Lower lobe of right lung (tissue), 2 donors: Measurements from ENCODE around the gene STAMBPL1. TPM values are rescaled to one million over a fixed set of nuclear protein-coding genes. Genes with fewer than 3 reads are reported as not detected.
"Not testable (repeated sequence)": the region's sequence is repeated elsewhere in the genome, so short reads cannot be mapped to it uniquely, and the experiment has no call there.

Experiments used
- ATAC-seq, 2 donors: fragments of 200-7000 bp; cut with Tn5 transposase; one replicate each; pipeline ENCODE4 v1.9.1; 2020 to 2022; ENCODE audit warnings: mild to moderate bottlenecking in 2 of 2, moderate library complexity in 2 of 2
- DNase-seq: peaks from one replicate; pipeline ENCODE4 v3.0.0-alpha.2; 2020
- H3K27ac ChIP-seq: fragments of 200-600 bp; one replicate; pipeline ENCODE4 v1.8.0; 2022
- H3K27me3 ChIP-seq: fragments of 200-600 bp; one replicate; pipeline ENCODE4 v1.8.0; 2022; ENCODE audit warnings: low read depth
- H3K36me3 ChIP-seq: fragments of 200-600 bp; one replicate; pipeline ENCODE4 v1.8.0; 2022; ENCODE audit warnings: mild to moderate bottlenecking
- H3K4me1 ChIP-seq: fragments of 200-600 bp; one replicate; pipeline ENCODE4 v1.8.0; 2022
- H3K4me3 ChIP-seq: fragments of 200-600 bp; one replicate; pipeline ENCODE4 v1.8.0; 2022; ENCODE audit warnings: mild to moderate bottlenecking
- H3K9me3 ChIP-seq: fragments of 200-600 bp; one replicate; pipeline ENCODE4 v1.8.0; 2022
- intact Hi-C: fragments of 100-400 bp; cut with DNase I; formaldehyde crosslinking; loops from one replicate; pipeline ENCODE4 v1.11.0; 2022
- total RNA-seq: library from RNA; stranded (reverse); fragmentation: NEBNext Ultra II Directional; extraction: Animal tissue kit (Norgen Biotek cat#: 25700); gene quantifications from one replicate; pipeline ENCODE4 v1.2.1, GENCODE V29; 2021
- TF ChIP-seq, protein P1 (sequence below): fragments of 200-600 bp; IDR thresholded peaks from one replicate; pipeline ENCODE4 v1.8.0; 2022; ENCODE audit warnings: antibody characterized with exemption, mild to moderate bottlenecking
- donor health status: DM: no; HTN: yes; CAD: no; lungs with severe emphysema.

The STAMBPL1 gene
- total RNA-seq, 1 donor from 2014 or later, result 7.1 TPM

GRCh38 chr10:88928254-88928653, 48.2 kb downstream of the STAMBPL1 start:
- intact Hi-C loops, result no loop called here

DNA sequence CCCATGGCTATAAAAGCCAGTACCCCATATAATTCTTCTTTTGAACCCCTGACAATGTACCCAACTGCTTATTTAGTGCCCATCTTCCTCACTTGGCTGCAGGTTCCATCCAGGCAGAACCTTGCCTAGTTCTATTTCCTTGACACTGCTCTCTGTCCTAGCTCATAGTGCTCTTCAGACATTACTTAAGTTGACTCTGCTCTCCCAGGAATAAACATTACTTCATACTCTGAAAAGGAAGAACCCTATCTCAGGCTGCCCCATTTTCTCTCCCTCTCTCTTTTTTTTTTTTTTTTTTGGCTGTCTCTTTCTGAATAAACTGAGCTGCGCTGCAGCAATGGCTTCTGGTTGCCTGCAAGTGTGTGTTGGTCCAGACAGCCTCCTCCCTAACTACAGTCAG, 51.5 kb downstream of the STAMBPL1 start:
- H3K27ac ChIP-seq, result no peak overlapping the region
- DNase-seq, result no peak
- intact Hi-C loops, result loop anchor here (10.0 kb wide), 2 partner anchors 53 to 283 kb away; no protein-coding TSS in a partner anchor
- H3K36me3 ChIP-seq, result no peaks in the 10 kb centered on the region
- ATAC-seq, result no peak
- H3K4me1 ChIP-seq, result peaks cover 24% of the 10 kb centered on the region
- no peak overlapping the region for H3K4me3 ChIP-seq
- no peaks in the 10 kb centered on the region for H3K27me3 ChIP-seq
- TF ChIP-seq, protein P1, sequence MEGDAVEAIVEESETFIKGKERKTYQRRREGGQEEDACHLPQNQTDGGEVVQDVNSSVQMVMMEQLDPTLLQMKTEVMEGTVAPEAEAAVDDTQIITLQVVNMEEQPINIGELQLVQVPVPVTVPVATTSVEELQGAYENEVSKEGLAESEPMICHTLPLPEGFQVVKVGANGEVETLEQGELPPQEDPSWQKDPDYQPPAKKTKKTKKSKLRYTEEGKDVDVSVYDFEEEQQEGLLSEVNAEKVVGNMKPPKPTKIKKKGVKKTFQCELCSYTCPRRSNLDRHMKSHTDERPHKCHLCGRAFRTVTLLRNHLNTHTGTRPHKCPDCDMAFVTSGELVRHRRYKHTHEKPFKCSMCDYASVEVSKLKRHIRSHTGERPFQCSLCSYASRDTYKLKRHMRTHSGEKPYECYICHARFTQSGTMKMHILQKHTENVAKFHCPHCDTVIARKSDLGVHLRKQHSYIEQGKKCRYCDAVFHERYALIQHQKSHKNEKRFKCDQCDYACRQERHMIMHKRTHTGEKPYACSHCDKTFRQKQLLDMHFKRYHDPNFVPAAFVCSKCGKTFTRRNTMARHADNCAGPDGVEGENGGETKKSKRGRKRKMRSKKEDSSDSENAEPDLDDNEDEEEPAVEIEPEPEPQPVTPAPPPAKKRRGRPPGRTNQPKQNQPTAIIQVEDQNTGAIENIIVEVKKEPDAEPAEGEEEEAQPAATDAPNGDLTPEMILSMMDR, result no peak
- no peaks in the 10 kb centered on the region for H3K9me3 ChIP-seq

More at GRCh38 chr10:88928254-88928653, 48.2 kb downstream of the STAMBPL1 start:
- Histone ChIP-seq H3K4me3 (no peak overlapping the region), H3K4me1 (peaks cover 17% of the 10 kb centered on the region), H3K27ac (no peak overlapping the region), H3K9me3 (no peaks in the 10 kb centered on the region), H3K36me3 (no peaks in the 10 kb centered on the region), H3K27me3 (no peaks in the 10 kb centered on the region)
- ATAC-seq (no peak), DNase-seq (no peak)
- TF ChIP-seq, protein P1, result no peak

- Histone ChIP-seq H3K27ac (peak overlapping the region; percentile 37), H3K4me1 (peaks cover 24% of the 10 kb centered on the region)
- not testable (repeated sequence) for H3K9me3 ChIP-seq, DNase-seq, H3K27me3 ChIP-seq, ATAC-seq, H3K36me3 ChIP-seq, H3K4me3 ChIP-seq
- intact Hi-C loops, result loop anchor here (2.0 to 10.0 kb wide), 3 partner anchors 53 to 283 kb away; no protein-coding TSS in a partner anchor
Measured at GRCh38 chr10:88932029-88932428, 52.0 kb downstream of the STAMBPL1 start.

DNA sequence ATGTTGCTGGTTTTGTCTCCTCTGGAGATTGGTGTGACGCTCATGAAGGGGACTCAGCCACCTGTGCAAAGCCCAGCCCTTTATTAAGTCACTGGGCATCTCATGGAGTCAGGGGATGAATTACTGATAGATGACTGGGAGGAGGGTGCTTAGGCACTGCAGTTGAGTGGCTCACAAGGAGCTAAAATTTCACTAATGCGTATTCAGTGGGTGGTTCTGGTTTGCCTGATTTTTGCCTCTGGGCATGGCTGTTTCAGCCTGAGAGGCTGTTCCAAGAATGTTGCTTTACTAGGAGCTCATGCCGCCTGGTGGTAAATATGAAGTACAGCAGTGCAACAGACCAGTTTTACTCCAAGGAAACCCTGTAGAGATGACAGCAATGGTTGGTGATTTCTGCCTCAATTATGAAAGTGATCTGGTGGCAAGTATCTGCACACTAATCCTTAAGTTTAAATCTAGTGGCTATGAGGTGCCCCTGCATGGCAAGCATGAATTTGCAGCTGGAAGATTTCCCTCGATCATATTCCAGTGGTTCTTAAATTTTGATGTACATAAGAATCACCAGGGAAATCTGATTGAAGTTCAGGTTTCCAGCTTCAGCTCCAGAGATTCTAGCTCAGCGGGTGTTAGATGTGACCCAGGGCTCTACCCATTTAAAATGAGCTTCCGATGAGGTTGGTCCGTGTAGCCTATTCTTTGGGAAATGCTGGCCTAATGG, 52.7 kb downstream of the STAMBPL1 start:
- Histone ChIP-seq H3K36me3 (peaks cover 5% of the 10 kb centered on the region), H3K27me3 (no peaks in the 10 kb centered on the region), H3K4me3 (no peak overlapping the region), H3K4me1 (peaks cover 24% of the 10 kb centered on the region), H3K9me3 (no peaks in the 10 kb centered on the region), H3K27ac (peak overlapping the region; percentile 37)
- no peak for DNase-seq
- intact Hi-C loops, result loop anchor here (2.0 to 10.0 kb wide), 3 partner anchors 52 to 282 kb away; no protein-coding TSS in a partner anchor
- ATAC-seq, result peak; percentile 88
- TF ChIP-seq, protein P1, result peak; percentile 86

GRCh38 chr10:88933564-88933963, 53.5 kb downstream of the STAMBPL1 start:
- intact Hi-C loops, result loop anchor here (2.0 to 10.0 kb wide), 3 partner anchors 51 to 281 kb away; no protein-coding TSS in a partner anchor
- Histone ChIP-seq H3K4me3 (no peak overlapping the region), H3K4me1 (peaks cover 24% of the 10 kb centered on the region), H3K27ac (no peak overlapping the region), H3K9me3 (no peaks in the 10 kb centered on the region), H3K36me3 (peaks cover 10% of the 10 kb centered on the region), H3K27me3 (no peaks in the 10 kb centered on the region)
- TF ChIP-seq, protein P1, result no peak
- DNase-seq (no peak), ATAC-seq (no peak)
